Gastroesophageal sphincter (tissue), 4 donors: ENCODE data around the gene PXYLP1. TPM values are rescaled to one million over a fixed set of nuclear protein-coding genes. Genes with fewer than 3 reads are reported as not detected.

ENCODE experiments used
- ATAC-seq: fragments of 150-250 bp; one replicate; pipeline ENCODE4 v1.9.1; 2016; ENCODE audit warnings: mild to moderate bottlenecking, moderate library complexity
- H3K27ac ChIP-seq, 4 donors: fragments of 200-600 bp; sonication (generic) in 3 of 4; 1 replicate in 3 of 4; 2 replicates in 1 of 4; pipeline ENCODE4 v1.5.1; 2016 to 2019
- H3K27me3 ChIP-seq: fragments of 200-600 bp; sonication (generic); one replicate; pipeline ENCODE4 v1.5.1; 2019
- H3K36me3 ChIP-seq, 2 donors: fragments of 200-600 bp; sonication (generic); one replicate each; pipeline ENCODE4 v1.5.1; 2019; ENCODE audit warnings: control low read depth in 1 of 2
- H3K4me1 ChIP-seq, 3 donors: fragments of 200-600 bp; sonication (generic); 1 replicate in 2 of 3; 2 replicates in 1 of 3; pipeline ENCODE4 v1.5.1; 2016 to 2019; ENCODE audit warnings: control low read depth in 2 of 3
- H3K4me3 ChIP-seq, 2 donors: fragments of 200-600 bp; sonication (generic); one replicate each; pipeline ENCODE4 v1.5.1; 2019; ENCODE audit warnings: mild to moderate bottlenecking in 1 of 2, moderate library complexity in 1 of 2
- H3K9me3 ChIP-seq, 3 donors: fragments of 200-600 bp; sonication (generic); one replicate each; pipeline ENCODE4 v1.5.1; 2017 to 2019; ENCODE audit warnings: control low read depth in 2 of 3
- EP300 ChIP-seq: sonication (generic); formaldehyde crosslinking; IDR thresholded peaks from one replicate; pipeline ENCODE4 v1.6.1; 2017; ENCODE audit warnings: antibody characterized with exemption, mild to moderate bottlenecking
- POLR2A ChIP-seq, 2 donors: fragments of 450-650 bp; IDR thresholded peaks; one replicate each; pipeline ENCODE4 v1.6.1; 2017; ENCODE audit warnings: antibody characterized with exemption in 2 of 2, mild to moderate bottlenecking in 2 of 2, moderate library complexity in 1 of 2
- POLR2AphosphoS5 ChIP-seq: sonication (generic); formaldehyde crosslinking; IDR thresholded peaks from one replicate; pipeline ENCODE4 v1.6.1; 2017; ENCODE audit warnings: antibody characterized with exemption
- WGBS, 2 donors: methylation state at CpG; one replicate each; pipeline ENCODE4 v1.1.5; 2018; ENCODE audit warnings: low coverage in 1 of 2; 5-methylcytosine and 5-hydroxymethylcytosine counted together
- total RNA-seq, 4 donors: library from RNA; depleted of rRNA; stranded (reverse); fragments of >200 nt; gene quantifications; one replicate each; pipeline ENCODE4 v1.1.0, GENCODE V29; 2016
- TF ChIP-seq, protein P1 (sequence below), 4 experiments: fragments of 200-600 bp in 2 of 4; fragments of 450-650 bp in 2 of 4; sonication (generic) in 1 of 4; IDR thresholded peaks; one replicate each; pipeline ENCODE4 v1.5.1; 2017 to 2019; ENCODE audit warnings: antibody characterized with exemption in 4 of 4, mild to moderate bottlenecking in 2 of 4, moderate library complexity in 2 of 4

The PXYLP1 gene
- total RNA-seq, 4 donors from 2014 or later: 6.5 to 16.9 (median 10.0) TPM

DNA sequence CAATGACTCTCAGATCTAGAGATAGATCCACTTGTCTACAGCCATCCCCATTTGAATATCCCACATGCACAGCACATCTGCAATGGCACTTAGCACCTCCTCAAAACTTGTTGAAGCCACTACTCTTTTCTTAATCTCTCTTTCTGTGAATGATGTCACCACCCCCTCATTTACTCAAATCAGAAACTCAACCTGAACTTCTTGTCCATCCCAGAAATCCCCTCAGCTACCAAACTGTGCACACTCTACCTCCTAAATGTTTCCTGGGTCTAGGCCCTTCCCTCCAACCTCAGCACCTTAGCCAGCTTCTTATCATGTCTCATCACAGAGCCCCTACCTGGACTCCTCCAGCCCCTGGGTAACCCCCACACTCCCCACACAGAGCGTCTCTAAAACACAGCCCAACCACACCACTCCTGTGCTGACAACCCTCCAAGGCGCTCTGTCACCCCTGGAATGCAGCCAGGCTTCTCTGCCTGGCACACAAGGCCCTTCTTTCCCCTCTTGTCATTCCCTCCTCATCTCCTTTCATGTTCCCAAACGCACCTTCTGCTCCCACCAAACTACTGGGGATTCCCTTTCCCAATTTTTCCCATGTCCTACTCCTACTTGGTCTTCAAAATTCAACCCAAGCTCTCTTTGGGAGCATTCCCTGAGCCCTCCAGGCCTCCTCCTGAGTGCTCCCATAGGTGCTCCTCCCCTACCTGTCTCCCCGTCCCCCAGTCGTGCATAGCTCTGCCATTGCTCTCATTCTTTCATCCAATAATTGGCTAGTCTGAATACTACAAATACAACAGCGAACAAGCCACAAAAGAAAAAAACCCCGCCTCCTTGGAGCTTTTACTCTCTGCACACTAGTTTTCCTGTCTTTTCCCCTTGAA, 96.9 kb downstream of the PXYLP1 start:
- H3K4me1 ChIP-seq: peaks cover 0 to 7% (median 6%) of the 10 kb centered on the region in 3 donors
- ATAC-seq: no peak
- 82 to 83% methylated on average over 3 to 5 of the region's 7 CpGs for WGBS, 2 donors
- H3K9me3 ChIP-seq: no peaks in the 10 kb centered on the region
- H3K27ac ChIP-seq: no peak overlapping the region
- H3K27me3 ChIP-seq: no peaks in the 10 kb centered on the region
- no peak overlapping the region for H3K4me3 ChIP-seq
- TF ChIP-seq POLR2A (IDR thresholded peaks at IDR 0.05) (no peak), POLR2AphosphoS5 (no peak), EP300 (no peak)
- TF ChIP-seq, protein P1, sequence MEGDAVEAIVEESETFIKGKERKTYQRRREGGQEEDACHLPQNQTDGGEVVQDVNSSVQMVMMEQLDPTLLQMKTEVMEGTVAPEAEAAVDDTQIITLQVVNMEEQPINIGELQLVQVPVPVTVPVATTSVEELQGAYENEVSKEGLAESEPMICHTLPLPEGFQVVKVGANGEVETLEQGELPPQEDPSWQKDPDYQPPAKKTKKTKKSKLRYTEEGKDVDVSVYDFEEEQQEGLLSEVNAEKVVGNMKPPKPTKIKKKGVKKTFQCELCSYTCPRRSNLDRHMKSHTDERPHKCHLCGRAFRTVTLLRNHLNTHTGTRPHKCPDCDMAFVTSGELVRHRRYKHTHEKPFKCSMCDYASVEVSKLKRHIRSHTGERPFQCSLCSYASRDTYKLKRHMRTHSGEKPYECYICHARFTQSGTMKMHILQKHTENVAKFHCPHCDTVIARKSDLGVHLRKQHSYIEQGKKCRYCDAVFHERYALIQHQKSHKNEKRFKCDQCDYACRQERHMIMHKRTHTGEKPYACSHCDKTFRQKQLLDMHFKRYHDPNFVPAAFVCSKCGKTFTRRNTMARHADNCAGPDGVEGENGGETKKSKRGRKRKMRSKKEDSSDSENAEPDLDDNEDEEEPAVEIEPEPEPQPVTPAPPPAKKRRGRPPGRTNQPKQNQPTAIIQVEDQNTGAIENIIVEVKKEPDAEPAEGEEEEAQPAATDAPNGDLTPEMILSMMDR (IDR thresholded peaks at IDR 0.05): no peak
- no peaks in the 10 kb centered on the region for H3K36me3 ChIP-seq

DNA sequence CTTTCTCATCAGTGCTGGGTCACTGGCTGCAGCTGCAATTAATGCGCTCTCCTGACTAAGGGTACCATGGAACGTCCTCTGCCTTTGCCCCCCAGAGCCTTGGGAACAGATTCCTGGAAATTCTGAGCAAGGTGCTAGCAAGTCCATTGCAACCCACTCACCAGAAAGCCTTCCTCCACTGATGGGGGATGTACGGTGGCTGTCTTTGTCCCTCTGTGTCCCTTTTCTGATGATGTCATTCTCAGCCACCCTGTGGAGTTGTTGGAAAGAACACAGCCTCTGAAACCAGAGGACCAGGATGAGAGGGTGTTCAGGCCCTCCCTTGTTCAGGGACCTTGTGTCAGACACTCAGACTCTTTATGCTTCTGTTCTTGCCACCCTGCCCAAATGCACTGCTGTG, 98.6 kb downstream of the PXYLP1 start:
- 83% methylated on average over 1 of the region's 3 CpGs; no CpG with 5 or more reads in 1 of the 2 donors for WGBS, 2 donors
- no peaks in the 10 kb centered on the region for H3K9me3 ChIP-seq
- H3K27me3 ChIP-seq: no peaks in the 10 kb centered on the region
- no peaks in the 10 kb centered on the region for H3K36me3 ChIP-seq
- no peak for ATAC-seq
- no peak for TF ChIP-seq EP300
- TF ChIP-seq, protein P1 (IDR thresholded peaks at IDR 0.05): no peak
- no peak for TF ChIP-seq POLR2AphosphoS5
- no peak for TF ChIP-seq POLR2A (IDR thresholded peaks at IDR 0.05)
- no peak overlapping the region for H3K27ac ChIP-seq
- no peak overlapping the region for H3K4me3 ChIP-seq
- peaks cover 0 to 12% (median 6%) of the 10 kb centered on the region in 3 donors for H3K4me1 ChIP-seq

DNA sequence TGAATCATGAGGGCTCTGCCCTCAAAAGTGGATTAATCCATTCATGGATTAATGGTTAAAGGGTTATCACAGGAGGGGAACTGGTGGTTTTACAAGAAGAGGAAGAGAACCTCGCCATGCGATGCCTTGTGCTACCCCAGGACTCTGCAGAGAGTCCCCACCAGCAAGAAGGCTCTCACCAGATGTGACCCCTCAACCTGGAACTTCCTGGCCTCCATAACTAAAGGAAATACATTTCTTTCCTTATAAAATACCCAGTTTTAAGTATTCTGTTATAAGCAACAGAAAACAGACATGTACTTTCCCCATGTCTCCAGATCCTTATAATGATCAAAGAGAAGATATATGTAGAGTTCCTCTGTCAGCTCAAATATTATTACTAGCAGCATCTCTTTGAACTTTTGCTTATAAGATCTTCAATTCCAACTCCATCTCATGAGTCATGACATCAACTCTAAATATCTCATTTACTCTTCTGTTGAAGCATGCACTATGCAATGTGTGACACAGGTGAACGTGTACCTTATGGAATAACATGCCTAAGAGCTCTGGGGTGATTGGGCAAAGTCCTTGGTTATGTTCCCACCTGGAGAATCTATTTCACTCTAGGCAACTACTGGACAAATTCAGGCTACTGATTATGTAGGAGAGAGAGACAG, 99.2 kb downstream of the PXYLP1 start:
- H3K4me3 ChIP-seq: no peak overlapping the region
- peaks cover 0 to 12% (median 6%) of the 10 kb centered on the region in 3 donors for H3K4me1 ChIP-seq
- no peaks in the 10 kb centered on the region for H3K36me3 ChIP-seq
- H3K9me3 ChIP-seq: no peaks in the 10 kb centered on the region
- TF ChIP-seq POLR2A (IDR thresholded peaks at IDR 0.05) (no peak), EP300 (no peak), POLR2AphosphoS5 (no peak)
- TF ChIP-seq, protein P1 (IDR thresholded peaks at IDR 0.05): no peak
- ATAC-seq: no peak
- H3K27ac ChIP-seq: no peak overlapping the region
- 83 to 100% methylated on average over 1 to 3 of the region's 3 CpGs for WGBS, 2 donors
- no peaks in the 10 kb centered on the region for H3K27me3 ChIP-seq

DNA sequence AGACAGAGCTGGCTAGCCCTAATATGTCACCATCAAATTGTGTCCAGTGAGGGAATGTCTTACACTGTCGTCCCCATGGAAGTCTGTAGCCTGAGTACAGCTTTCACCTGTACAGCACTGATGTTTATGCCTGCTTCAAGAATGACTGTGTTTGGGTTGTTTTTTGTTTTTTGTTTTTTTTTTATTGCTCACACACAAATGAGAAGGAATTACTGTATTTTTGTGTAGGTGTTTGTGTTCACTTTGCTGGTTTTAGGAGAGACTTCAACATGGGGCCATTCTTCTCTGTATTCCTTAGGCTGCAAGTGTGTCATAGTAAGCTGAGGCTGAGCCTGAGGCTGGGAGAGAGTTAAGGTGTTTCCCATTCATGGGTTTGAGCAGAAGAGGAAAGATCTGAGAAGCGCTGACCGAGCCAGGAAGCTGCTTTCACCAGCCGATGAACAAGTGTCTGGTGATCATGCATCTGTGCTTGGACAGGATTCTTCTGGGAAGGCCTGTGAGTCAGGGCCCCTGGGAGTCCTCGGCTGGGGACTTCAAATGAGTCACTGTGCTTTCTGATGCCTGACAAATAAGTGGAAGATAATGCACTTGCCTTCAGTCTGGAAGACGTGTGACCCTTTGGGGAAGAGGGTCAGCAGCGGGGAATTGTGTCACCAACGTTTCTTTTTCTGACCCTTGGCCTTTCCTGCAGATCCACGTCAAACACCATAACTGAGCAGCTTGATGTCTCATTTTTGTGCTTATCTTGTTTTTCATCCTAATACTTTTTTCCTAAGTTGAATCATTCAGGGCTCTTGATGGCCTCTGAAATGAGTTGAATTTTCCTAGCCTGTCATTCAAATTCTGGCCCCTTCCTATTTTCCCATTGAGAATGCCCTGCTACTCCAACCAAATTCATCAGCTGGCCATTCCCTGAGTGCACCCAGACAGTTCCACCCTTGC, 100.0 kb downstream of the PXYLP1 start:
- peaks cover 0 to 12% (median 6%) of the 10 kb centered on the region in 3 donors for H3K4me1 ChIP-seq
- H3K27ac ChIP-seq: peak overlapping the region in 3 of 4 donors; percentile 7 to 60 (median 54)
- no peaks in the 10 kb centered on the region for H3K36me3 ChIP-seq
- H3K9me3 ChIP-seq: no peaks in the 10 kb centered on the region
- 25 to 50% methylated on average over 5 to 9 of the region's 9 CpGs for WGBS, 2 donors
- H3K4me3 ChIP-seq: no peak overlapping the region
- ATAC-seq: peak; percentile 89
- TF ChIP-seq, protein P1 (IDR thresholded peaks at IDR 0.05): no peak
- TF ChIP-seq POLR2A (IDR thresholded peaks at IDR 0.05): no peak
- TF ChIP-seq POLR2AphosphoS5: peak; percentile 39
- no peaks in the 10 kb centered on the region for H3K27me3 ChIP-seq
